ENCODE measurements around the gene CFAP73.
"Not testable (repeated sequence)": the region's sequence is repeated elsewhere in the genome, so short reads cannot be mapped to it uniquely, and the experiment has no call there.

Gene CFAP73

GRCh38 chr12:113111247-113111646 lies 38.3 kb upstream of the CFAP73 start:
- DNase-seq (ENCODE audit: low read depth), result no peak
- no peak overlapping the region for H3K4me3 ChIP-seq (ENCODE audit: low read depth, low read length)
- TF ChIP-seq MAX (IDR thresholded peaks at IDR 0.05; ENCODE audit: low read depth, low read length) (no peak), POLR2A (IDR thresholded peaks at IDR 0.05; ENCODE audit: extremely low read depth, insufficient read length) (no peak), CTCF (IDR thresholded peaks at IDR 0.05; ENCODE audit: low read depth, low read length) (no peak), MYC (IDR thresholded peaks at IDR 0.05; ENCODE audit: low read depth, low read length) (no peak)

- no peak for TF ChIP-seq MYC (IDR thresholded peaks at IDR 0.05; ENCODE audit: low read depth, low read length)
- H3K4me3 ChIP-seq (ENCODE audit: low read depth, low read length), result no peak overlapping the region
- no peak for DNase-seq (ENCODE audit: low read depth)
These were observed 37.3 kb upstream of the CFAP73 start for GRCh38 chr12:113112043-113112899.

- TF ChIP-seq CTCF (IDR thresholded peaks at IDR 0.05; ENCODE audit: low read depth, low read length), result no peak
- no peak for TF ChIP-seq POLR2A (IDR thresholded peaks at IDR 0.05; ENCODE audit: extremely low read depth, insufficient read length)
- TF ChIP-seq MAX (IDR thresholded peaks at IDR 0.05; ENCODE audit: low read depth, low read length), result no peak
- TF ChIP-seq MYC (IDR thresholded peaks at IDR 0.05; ENCODE audit: low read depth, low read length), result no peak
- DNase-seq (ENCODE audit: low read depth), result no peak
- H3K4me3 ChIP-seq (ENCODE audit: low read depth, low read length), result no peak overlapping the region
These were observed 36.1 kb upstream of the CFAP73 start for GRCh38 chr12:113113397-113113796.

- H3K4me3 ChIP-seq (ENCODE audit: low read depth, low read length), result no peak overlapping the region
- no peak for DNase-seq (ENCODE audit: low read depth)
- TF ChIP-seq MYC (IDR thresholded peaks at IDR 0.05; ENCODE audit: low read depth, low read length) (no peak), MAX (IDR thresholded peaks at IDR 0.05; ENCODE audit: low read depth, low read length) (no peak), CTCF (IDR thresholded peaks at IDR 0.05; ENCODE audit: low read depth, low read length) (no peak), POLR2A (IDR thresholded peaks at IDR 0.05; ENCODE audit: extremely low read depth, insufficient read length) (no peak)
These were observed 34.9 kb upstream of the CFAP73 start for GRCh38 chr12:113114447-113115178.

GRCh38 chr12:113115455-113116126 lies 33.9 kb upstream of the CFAP73 start:
- no peak for DNase-seq (ENCODE audit: low read depth)
- no peak overlapping the region for H3K4me3 ChIP-seq (ENCODE audit: low read depth, low read length)
- TF ChIP-seq CTCF (IDR thresholded peaks at IDR 0.05; ENCODE audit: low read depth, low read length), result no peak
- TF ChIP-seq MAX (IDR thresholded peaks at IDR 0.05; ENCODE audit: low read depth, low read length), result no peak

- no peak overlapping the region for H3K4me3 ChIP-seq (ENCODE audit: low read depth, low read length)
- TF ChIP-seq CTCF (IDR thresholded peaks at IDR 0.05; ENCODE audit: low read depth, low read length) (no peak), MAX (IDR thresholded peaks at IDR 0.05; ENCODE audit: low read depth, low read length) (no peak), POLR2A (IDR thresholded peaks at IDR 0.05; ENCODE audit: extremely low read depth, insufficient read length) (no peak), MYC (IDR thresholded peaks at IDR 0.05; ENCODE audit: low read depth, low read length) (no peak)
- no peak for DNase-seq (ENCODE audit: low read depth)
These were observed 32.6 kb upstream of the CFAP73 start for GRCh38 chr12:113116875-113117274.

GRCh38 chr12:113117684-113118083 lies 31.8 kb upstream of the CFAP73 start:
- not testable (repeated sequence) for DNase-seq (ENCODE audit: low read depth); H3K4me3 ChIP-seq (ENCODE audit: low read depth, low read length)
